ENCODE results near the gene HNRNPAB.
"Not testable (repeated sequence)": the region's sequence is repeated elsewhere in the genome, so short reads cannot be mapped to it uniquely, and the experiment has no call there.

HNRNPAB gene

DNA sequence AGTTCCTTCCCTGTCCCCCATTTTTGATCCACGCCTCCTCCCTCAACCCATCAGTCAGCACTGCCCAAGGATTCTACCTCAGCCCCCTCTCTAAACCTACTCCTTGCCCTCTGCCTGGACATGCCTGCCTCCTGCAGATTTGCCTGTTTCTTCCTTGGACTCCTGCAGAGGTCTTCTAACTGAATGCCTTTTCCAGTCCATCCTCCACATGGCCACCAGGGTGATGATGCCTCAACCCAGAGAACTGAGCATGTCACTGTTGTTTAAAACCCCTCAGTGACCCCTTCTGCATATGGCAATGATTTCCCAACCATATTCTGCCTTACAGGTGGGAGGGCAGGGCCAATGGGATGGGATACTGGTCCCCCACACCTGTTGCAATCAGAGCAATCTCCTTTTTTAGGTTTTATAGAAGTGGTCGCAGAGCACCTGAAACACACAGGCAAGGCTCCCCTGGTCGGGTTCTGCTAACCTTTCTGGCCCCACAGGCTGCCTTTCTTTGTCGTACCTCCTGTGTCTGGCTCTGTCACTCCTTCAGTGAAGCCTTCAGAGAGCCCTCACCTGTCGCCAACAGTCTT is 19.0 kb downstream of the HNRNPAB start:
- TF ChIP-seq, protein P1, sequence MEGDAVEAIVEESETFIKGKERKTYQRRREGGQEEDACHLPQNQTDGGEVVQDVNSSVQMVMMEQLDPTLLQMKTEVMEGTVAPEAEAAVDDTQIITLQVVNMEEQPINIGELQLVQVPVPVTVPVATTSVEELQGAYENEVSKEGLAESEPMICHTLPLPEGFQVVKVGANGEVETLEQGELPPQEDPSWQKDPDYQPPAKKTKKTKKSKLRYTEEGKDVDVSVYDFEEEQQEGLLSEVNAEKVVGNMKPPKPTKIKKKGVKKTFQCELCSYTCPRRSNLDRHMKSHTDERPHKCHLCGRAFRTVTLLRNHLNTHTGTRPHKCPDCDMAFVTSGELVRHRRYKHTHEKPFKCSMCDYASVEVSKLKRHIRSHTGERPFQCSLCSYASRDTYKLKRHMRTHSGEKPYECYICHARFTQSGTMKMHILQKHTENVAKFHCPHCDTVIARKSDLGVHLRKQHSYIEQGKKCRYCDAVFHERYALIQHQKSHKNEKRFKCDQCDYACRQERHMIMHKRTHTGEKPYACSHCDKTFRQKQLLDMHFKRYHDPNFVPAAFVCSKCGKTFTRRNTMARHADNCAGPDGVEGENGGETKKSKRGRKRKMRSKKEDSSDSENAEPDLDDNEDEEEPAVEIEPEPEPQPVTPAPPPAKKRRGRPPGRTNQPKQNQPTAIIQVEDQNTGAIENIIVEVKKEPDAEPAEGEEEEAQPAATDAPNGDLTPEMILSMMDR (IDR thresholded peaks at IDR 0.05; ENCODE audit: insufficient read depth, low read depth, low read length, missing control alignments), result peak; percentile 23
- H3K4me3 ChIP-seq (ENCODE audit: low read length), result no peak overlapping the region
- DNase-seq (ENCODE audit: low read depth), result no peak

DNA sequence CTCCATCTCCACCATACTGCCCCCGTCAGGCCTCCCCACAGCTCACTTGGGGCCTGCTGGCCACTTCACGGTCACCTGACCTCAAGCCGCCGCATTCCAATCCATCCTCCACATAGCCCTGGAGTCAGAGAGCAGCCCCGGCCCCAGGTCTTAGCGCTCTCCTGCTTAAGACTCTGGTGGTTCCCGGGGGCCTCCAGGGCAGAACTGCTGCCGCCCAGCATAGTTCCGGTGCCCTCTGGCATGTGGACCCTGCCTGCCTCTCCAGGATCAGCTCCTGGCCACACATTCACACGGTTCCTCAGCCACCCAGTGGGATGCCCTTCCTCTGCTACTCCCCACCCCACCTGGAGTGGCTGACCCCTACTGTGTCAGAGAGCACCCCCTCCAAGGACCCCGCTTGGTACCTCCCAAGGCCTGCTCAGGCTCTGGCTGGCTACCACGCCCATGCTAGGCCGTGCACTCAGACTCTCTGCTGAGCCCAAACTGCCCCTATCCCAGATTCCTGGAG is 19.5 kb downstream of the HNRNPAB start:
- TF ChIP-seq, protein P1 (IDR thresholded peaks at IDR 0.05; ENCODE audit: insufficient read depth, low read depth, low read length, missing control alignments), result no peak
- DNase-seq (ENCODE audit: low read depth), result no peak
- no peak overlapping the region for H3K4me3 ChIP-seq (ENCODE audit: low read length)

DNA sequence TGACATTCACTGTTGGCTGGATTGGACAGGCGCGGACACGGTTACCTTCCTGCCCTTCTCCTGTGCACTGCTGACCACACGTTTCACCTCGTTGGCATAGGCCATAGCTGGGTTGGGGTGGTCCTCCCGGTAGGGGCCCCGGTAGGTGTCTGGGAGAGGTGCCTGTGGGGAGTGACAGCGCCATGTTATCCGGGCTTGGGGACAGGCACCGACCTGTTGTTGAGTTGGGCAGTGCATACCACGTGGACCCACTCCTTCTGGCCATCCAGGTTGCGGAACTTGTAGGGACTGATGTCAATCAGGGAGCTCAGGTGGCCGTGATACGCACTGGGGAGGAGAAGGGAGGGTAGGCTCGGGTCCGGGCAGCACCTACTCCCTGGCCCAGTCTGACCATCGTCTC is 20.1 kb downstream of the HNRNPAB start:
- no peak for DNase-seq (ENCODE audit: low read depth)
- no peak overlapping the region for H3K4me3 ChIP-seq (ENCODE audit: low read length)
- TF ChIP-seq, protein P1 (IDR thresholded peaks at IDR 0.05; ENCODE audit: insufficient read depth, low read depth, low read length, missing control alignments), result no peak

DNA sequence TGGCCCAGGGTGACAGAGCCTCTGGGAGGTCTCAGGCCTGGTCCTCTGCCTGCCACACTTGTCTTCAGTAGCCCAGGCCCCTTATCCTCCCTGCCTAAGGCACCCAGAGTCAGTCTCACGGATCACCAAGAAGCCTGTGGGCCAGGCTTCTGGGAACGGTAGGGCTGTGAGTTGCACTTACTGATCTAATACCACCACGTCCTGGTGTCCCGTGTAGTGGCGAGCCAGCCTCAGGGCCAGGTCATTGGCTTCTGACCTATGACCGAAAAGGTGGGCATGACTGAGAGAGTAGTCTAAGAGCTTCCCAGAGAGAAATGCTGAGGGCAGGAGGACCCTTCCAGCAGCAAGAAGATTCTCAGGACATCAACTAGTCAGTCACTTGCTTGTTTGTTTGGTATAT is 20.8 kb downstream of the HNRNPAB start:
- TF ChIP-seq, protein P1 (IDR thresholded peaks at IDR 0.05; ENCODE audit: insufficient read depth, low read depth, low read length, missing control alignments), result no peak
- H3K4me3 ChIP-seq (ENCODE audit: low read length), result no peak overlapping the region
- DNase-seq (ENCODE audit: low read depth), result no peak

DNA sequence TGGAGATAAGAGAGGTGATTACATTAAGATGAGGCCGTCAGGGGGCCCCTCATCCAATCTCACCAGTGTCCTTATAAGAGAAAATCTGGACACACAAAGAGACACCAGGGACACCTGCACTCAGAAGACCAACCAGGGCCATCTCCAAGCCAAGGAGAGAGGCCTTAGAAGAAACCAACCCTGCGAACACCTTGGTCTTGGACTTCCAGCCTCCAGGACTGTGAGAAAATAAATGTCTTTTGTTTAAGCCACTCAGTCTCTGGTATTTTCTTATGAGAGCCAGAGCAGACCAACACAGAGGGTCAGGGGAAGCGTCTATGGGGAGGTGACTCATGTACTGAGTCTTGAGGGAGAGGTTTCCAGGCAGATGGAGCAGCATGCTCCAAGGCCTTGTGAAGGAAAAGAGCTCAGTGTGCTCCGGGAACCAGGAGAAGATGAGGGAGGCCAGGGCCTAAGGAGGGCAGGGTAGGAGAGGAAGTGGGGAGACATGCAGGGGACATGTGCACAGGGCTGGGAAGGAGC is 22.9 kb downstream of the HNRNPAB start:
- TF ChIP-seq, protein P1 (IDR thresholded peaks at IDR 0.05; ENCODE audit: insufficient read depth, low read depth, low read length, missing control alignments), result no peak
- H3K4me3 ChIP-seq (ENCODE audit: low read length), result no peak overlapping the region
- no peak for DNase-seq (ENCODE audit: low read depth)

DNA sequence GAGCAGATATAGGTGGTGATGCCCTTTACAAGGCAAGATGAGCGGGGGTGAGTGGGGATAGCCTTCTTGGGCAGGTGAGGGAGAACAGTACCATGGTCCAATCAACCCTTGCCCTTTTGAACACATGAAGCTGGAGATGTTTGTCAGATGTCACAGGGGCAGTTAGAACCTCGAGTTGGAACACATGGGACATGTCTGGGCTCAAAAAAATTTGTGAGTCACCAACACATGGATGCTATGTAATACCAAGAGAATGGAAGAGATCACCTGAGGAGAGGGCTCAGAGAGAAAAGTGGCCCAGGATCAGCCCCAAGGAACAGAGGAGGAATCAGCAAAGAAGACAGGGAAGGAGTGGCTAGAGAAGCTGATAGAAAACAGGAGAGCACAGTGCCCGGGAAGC is 23.6 kb downstream of the HNRNPAB start:
- H3K4me3 ChIP-seq (ENCODE audit: low read length), result no peak overlapping the region
- TF ChIP-seq, protein P1 (IDR thresholded peaks at IDR 0.05; ENCODE audit: insufficient read depth, low read depth, low read length, missing control alignments), result no peak
- DNase-seq (ENCODE audit: low read depth), result peak; percentile 71

DNA sequence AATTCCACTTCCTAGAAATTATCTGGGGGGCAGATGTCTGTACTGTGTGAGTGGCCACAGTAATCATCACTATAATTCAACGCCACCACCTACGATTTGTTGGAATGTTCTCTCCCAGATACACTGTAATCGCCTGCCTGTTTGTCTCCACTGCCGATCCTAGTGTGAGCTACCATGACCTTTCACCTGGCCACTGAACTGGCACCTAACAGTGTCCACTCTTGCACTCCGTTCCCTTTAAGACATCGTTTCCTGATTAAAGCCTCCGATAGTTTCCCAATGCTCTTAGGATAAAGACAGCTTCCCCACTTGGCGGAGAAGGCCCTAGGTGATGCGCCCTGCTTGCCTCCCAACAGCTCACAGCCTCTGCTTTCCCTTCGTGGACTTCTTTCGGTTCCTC is 24.3 kb downstream of the HNRNPAB start:
- TF ChIP-seq, protein P1 (IDR thresholded peaks at IDR 0.05; ENCODE audit: insufficient read depth, low read depth, low read length, missing control alignments), result no peak
- no peak overlapping the region for H3K4me3 ChIP-seq (ENCODE audit: low read length)
- DNase-seq (ENCODE audit: low read depth), result no peak

DNA sequence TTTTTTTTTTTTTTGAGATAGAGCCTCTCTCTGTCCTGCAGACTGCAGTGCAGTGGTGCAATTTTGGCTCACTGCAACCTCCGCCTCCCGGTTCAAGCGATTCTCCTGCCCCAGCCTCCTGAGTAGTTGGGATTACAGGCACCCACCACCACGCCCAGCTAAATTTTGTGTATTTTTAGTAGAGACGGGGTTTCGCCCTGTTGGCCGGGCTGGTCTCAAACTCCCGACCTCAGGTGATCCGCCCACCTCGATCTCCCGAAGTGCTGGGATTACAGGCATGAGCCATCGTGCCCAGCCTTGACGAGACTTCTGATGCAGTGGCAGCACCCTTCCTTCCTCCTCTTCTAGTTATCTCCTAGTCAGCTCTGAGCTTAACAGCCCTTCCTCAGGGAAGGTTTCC is 24.8 kb downstream of the HNRNPAB start:
- DNase-seq (ENCODE audit: low read depth); H3K4me3 ChIP-seq (ENCODE audit: low read length): not testable (repeated sequence)
